ENCODE results near the gene SEC22A.

Gene SEC22A

DNA sequence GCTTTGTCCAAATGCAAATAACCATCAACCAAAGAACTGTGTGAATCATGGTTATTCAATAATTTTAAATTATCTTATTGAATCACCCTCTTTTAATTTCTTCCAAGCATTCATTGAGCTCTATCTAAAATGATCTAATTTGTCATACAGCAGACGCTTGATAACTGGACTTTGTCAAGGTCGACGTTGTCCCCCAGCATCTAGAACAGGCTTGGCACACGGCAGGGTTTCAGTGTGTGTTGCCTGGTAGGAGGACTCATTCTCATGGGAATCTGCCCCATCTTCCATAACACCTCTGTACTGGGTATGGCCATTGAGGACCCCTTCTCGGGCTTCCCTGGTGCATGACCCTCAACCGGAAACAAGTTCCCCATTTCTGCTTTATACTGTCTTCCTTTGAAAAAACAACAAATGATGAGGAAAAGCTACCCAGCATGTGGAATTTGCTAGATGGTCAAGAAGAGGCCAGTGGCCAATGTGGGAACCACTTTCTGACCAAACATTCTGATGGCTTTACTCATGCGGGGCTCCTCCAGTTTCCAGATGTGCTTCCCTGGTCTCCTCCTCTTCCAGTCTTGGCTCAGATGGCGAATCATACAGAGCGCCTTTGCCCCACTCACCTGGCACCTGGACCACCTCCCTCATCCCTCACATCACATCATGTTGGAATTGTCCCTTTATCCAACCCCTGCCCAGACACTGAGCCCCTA lies 41.7 kb upstream of the SEC22A start:
- no peak overlapping the region for H3K4me3 ChIP-seq (ENCODE audit: low read length)
- H3K27ac ChIP-seq (ENCODE audit: low read depth, low read length) = no peak overlapping the region
- no peaks in the 10 kb centered on the region for H3K4me1 ChIP-seq (ENCODE audit: control insufficient read depth, insufficient read depth, low read length)
- no peak overlapping the region for H3K9ac ChIP-seq (ENCODE audit: low read length)
- H3K27me3 ChIP-seq (ENCODE audit: control insufficient read depth, insufficient read depth, low read length) = no peaks in the 10 kb centered on the region
- H3K36me3 ChIP-seq (ENCODE audit: control insufficient read depth, insufficient read depth, low read length) = peaks cover 21% of the 10 kb centered on the region

DNA sequence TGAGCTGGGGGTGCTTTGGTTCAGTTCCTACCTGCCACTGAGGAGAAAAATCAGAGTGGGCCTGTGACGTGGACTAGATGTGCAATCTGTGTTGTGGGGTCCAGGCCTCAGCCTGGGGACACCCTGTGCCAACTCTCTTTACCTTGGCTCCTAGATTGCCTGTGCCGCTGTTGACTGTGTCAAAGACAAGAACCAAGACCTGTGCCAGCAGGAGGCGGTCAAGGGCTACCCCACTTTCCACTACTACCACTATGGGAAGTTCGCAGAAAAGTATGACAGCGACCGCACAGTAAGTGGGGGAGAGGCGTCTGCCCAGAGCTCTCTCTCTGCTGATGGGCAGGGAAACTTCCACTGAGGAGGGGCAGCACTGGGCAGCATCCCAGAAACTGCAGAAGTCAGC lies 40.6 kb upstream of the SEC22A start:
- Histone ChIP-seq H3K27me3 (ENCODE audit: control insufficient read depth, insufficient read depth, low read length) (no peaks in the 10 kb centered on the region), H3K36me3 (ENCODE audit: control insufficient read depth, insufficient read depth, low read length) (peaks cover 21% of the 10 kb centered on the region), H3K4me3 (ENCODE audit: low read length) (no peak overlapping the region), H3K9ac (ENCODE audit: low read length) (no peak overlapping the region), H3K27ac (ENCODE audit: low read depth, low read length) (no peak overlapping the region), H3K4me1 (ENCODE audit: control insufficient read depth, insufficient read depth, low read length) (no peaks in the 10 kb centered on the region)

DNA sequence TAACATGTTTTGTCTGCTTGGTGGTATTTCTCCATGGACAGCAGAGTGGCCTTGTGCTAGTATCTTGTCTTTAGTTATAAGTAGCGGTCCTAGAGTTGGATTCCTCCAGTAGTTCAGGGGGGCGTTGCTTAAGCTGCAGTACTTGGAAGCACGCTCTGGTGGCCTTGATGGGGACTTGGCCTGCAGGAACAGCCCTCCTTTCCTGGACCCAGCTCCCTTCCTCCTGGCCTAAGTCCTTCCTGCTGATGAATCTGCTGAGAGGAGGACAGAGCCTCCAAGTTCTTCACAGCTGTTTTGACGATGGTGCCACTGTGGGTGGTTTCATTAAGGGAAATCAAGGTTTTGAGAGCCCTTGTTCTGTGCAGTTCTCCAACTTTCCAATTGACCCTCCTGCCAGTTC lies 38.6 kb upstream of the SEC22A start:
- H3K36me3 ChIP-seq (ENCODE audit: control insufficient read depth, insufficient read depth, low read length) = peaks cover 18% of the 10 kb centered on the region

DNA sequence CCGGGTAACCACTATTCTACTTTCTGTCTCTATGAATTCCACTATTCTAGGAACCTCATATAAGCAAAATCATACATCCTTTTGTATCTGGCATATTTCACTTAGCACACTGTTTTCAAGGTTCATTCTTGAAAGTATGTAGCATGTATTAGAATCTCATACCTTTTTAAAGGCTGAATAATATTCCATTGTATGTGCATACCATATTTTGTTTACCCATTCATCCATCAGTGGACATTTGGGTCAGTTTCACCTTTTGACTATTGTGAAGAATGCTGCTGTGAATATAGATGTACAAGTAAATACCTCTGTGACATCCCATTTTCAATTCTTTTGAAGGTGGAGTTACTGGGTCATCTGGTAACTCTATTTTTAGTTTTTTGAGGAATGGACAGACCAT lies 36.6 kb upstream of the SEC22A start:
- H3K27ac ChIP-seq (ENCODE audit: low read depth, low read length) = no peak overlapping the region
- no peak overlapping the region for H3K9ac ChIP-seq (ENCODE audit: low read length)
- H3K4me3 ChIP-seq (ENCODE audit: low read length) = no peak overlapping the region
- peaks cover 18% of the 10 kb centered on the region for H3K36me3 ChIP-seq (ENCODE audit: control insufficient read depth, insufficient read depth, low read length)
- H3K4me1 ChIP-seq (ENCODE audit: control insufficient read depth, insufficient read depth, low read length) = peaks cover 4% of the 10 kb centered on the region
- no peaks in the 10 kb centered on the region for H3K27me3 ChIP-seq (ENCODE audit: control insufficient read depth, insufficient read depth, low read length)

More for the DNA sequence above, 38.6 kb upstream of the SEC22A start:
- Histone ChIP-seq H3K9ac (ENCODE audit: low read length) (no peak overlapping the region), H3K27ac (ENCODE audit: low read depth, low read length) (no peak overlapping the region), H3K4me1 (ENCODE audit: control insufficient read depth, insufficient read depth, low read length) (no peaks in the 10 kb centered on the region), H3K27me3 (ENCODE audit: control insufficient read depth, insufficient read depth, low read length) (no peaks in the 10 kb centered on the region), H3K4me3 (ENCODE audit: low read length) (no peak overlapping the region)

DNA sequence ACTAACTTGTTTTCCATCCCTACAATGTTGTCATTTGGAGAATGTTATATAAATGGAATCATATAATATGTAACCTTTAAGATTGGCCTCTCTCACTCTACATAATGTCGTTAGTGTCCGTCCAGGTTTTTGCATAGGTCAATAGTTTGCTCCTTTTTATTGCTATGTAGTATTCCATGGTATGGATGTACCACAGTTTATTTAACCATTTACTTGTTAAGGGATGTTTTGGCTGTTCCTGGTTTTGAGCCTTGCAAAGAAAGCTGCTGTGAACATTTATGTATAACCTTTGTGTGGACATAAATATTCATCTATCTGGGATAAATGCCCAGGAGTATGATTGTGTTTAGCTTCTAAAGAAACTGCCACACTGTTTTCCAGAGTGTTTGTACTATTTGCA lies 34.1 kb upstream of the SEC22A start:
- Histone ChIP-seq H3K4me3 (ENCODE audit: low read length) (no peak overlapping the region), H3K36me3 (ENCODE audit: control insufficient read depth, insufficient read depth, low read length) (peaks cover 11% of the 10 kb centered on the region), H3K27ac (ENCODE audit: low read depth, low read length) (no peak overlapping the region), H3K27me3 (ENCODE audit: control insufficient read depth, insufficient read depth, low read length) (no peaks in the 10 kb centered on the region), H3K9ac (ENCODE audit: low read length) (no peak overlapping the region), H3K4me1 (ENCODE audit: control insufficient read depth, insufficient read depth, low read length) (peaks cover 4% of the 10 kb centered on the region)

DNA sequence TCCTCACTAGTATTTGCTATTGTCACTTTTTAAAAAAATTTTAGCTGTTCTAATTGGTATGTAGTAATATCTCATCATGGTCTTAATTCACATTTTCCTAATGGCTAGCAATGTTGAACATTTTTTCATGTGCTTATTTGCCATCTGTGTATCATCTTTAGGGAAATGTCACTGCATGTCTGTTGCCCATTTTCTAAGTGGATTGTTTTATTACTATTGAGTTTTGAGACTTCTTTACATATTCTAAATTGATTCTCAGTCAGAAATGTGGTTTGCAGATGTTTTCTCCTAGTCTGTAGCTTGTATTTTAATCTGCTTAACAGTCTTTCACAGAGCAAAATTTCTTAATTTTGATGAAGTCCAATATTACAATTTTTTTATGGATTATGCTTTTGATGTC lies 33.6 kb upstream of the SEC22A start:
- H3K4me1 ChIP-seq (ENCODE audit: control insufficient read depth, insufficient read depth, low read length) = peaks cover 4% of the 10 kb centered on the region
- peaks cover 11% of the 10 kb centered on the region for H3K36me3 ChIP-seq (ENCODE audit: control insufficient read depth, insufficient read depth, low read length)
- H3K27me3 ChIP-seq (ENCODE audit: control insufficient read depth, insufficient read depth, low read length) = no peaks in the 10 kb centered on the region
- no peak overlapping the region for H3K9ac ChIP-seq (ENCODE audit: low read length)
- H3K27ac ChIP-seq (ENCODE audit: low read depth, low read length) = no peak overlapping the region
- H3K4me3 ChIP-seq (ENCODE audit: low read length) = no peak overlapping the region

DNA sequence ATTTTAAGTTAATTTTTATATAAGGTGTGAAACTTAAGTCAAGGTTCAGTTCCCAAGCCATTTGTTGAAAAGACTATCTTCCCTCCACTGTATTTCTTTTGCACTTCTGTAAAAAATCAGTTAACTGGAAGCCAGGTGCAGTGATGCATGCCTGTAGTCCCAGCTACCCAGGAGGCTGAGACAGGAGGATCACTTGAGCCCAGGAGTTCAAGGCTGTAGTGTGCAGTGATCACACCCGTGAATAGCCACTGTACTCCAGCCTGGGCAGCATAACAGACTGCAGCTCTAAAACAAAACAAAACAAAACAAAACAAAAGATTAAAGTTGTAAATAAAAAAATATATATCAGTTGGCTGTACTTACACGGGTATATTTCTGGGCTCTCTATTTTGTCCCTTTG lies 33.1 kb upstream of the SEC22A start:
- H3K4me3 ChIP-seq (ENCODE audit: low read length) = no peak overlapping the region
- H3K27me3 ChIP-seq (ENCODE audit: control insufficient read depth, insufficient read depth, low read length) = no peaks in the 10 kb centered on the region
- H3K4me1 ChIP-seq (ENCODE audit: control insufficient read depth, insufficient read depth, low read length) = peaks cover 4% of the 10 kb centered on the region
- H3K27ac ChIP-seq (ENCODE audit: low read depth, low read length) = no peak overlapping the region
- no peak overlapping the region for H3K9ac ChIP-seq (ENCODE audit: low read length)
- H3K36me3 ChIP-seq (ENCODE audit: control insufficient read depth, insufficient read depth, low read length) = peaks cover 9% of the 10 kb centered on the region

DNA sequence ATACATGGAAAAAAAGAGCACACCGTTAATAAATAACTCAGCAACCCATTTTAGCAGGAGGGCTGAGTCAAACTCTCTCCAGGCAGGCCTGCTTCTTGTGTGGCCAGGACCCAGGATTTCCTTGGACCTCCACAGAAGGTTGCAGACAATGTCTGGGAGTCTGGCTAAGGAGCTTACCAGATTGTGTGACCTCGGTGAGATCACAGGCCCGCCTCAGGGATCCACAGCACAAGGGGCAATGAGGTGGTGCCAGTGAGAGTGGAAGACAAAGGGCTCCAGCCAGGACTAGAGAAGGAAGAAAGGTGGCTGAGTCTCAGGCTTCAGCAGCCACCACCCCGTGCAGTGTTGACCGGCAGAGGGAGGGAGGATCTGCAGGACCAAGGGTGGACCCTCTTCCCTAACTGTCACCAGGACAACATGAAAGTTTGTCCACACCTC lies 32.2 kb upstream of the SEC22A start:
- Histone ChIP-seq H3K4me1 (ENCODE audit: control insufficient read depth, insufficient read depth, low read length) (peaks cover 4% of the 10 kb centered on the region), H3K27ac (ENCODE audit: low read depth, low read length) (peak overlapping the region; percentile 50), H3K36me3 (ENCODE audit: control insufficient read depth, insufficient read depth, low read length) (peaks cover 5% of the 10 kb centered on the region), H3K4me3 (ENCODE audit: low read length) (no peak overlapping the region), H3K9ac (ENCODE audit: low read length) (no peak overlapping the region), H3K27me3 (ENCODE audit: control insufficient read depth, insufficient read depth, low read length) (no peaks in the 10 kb centered on the region)

DNA sequence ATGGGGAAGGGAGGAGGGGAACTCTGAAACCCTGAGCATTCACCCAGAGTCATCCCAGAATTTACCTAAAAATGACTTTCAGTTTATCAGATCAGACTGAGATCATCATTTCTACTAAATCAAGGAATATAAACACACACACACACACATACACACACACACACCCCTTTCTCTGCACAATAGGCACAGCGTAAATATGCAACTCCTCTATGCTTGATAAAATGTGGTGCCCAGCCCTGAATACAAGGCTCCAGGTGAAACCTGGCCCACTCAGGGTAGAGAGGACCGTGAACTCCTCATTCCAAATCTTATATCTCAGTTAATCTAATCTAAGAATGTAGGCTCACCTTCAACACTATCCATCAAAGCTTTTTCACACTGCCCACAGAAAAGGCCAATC lies 31.8 kb upstream of the SEC22A start:
- peaks cover under 1% of the 10 kb centered on the region for H3K36me3 ChIP-seq (ENCODE audit: control insufficient read depth, insufficient read depth, low read length)
- peaks cover 4% of the 10 kb centered on the region for H3K4me1 ChIP-seq (ENCODE audit: control insufficient read depth, insufficient read depth, low read length)
- no peaks in the 10 kb centered on the region for H3K27me3 ChIP-seq (ENCODE audit: control insufficient read depth, insufficient read depth, low read length)
- H3K4me3 ChIP-seq (ENCODE audit: low read length) = no peak overlapping the region
- no peak overlapping the region for H3K9ac ChIP-seq (ENCODE audit: low read length)
- no peak overlapping the region for H3K27ac ChIP-seq (ENCODE audit: low read depth, low read length)

DNA sequence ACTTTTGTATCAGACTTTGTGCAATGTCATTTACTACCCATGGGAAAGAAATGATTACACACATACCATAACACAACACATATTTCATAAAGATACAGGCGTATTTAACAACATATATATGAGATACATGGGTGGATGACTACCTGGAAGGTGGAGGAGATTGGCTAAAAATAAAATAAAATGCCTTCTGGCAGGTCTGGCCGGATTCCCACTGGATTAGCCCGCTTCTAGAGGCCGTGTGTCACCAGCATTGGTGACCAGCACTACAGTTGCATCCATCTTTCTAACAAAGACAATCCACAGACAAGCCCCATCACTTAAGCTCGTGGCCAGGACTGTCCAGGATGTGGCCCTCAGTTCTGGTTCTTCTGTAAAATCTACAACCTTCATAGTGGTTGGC lies 21.0 kb upstream of the SEC22A start:
- H3K36me3 ChIP-seq (ENCODE audit: control insufficient read depth, insufficient read depth, low read length) = no peaks in the 10 kb centered on the region
- no peak overlapping the region for H3K9ac ChIP-seq (ENCODE audit: low read length)
- no peaks in the 10 kb centered on the region for H3K27me3 ChIP-seq (ENCODE audit: control insufficient read depth, insufficient read depth, low read length)
- H3K27ac ChIP-seq (ENCODE audit: low read depth, low read length) = no peak overlapping the region
- no peak overlapping the region for H3K4me3 ChIP-seq (ENCODE audit: low read length)
- no peaks in the 10 kb centered on the region for H3K4me1 ChIP-seq (ENCODE audit: control insufficient read depth, insufficient read depth, low read length)

DNA sequence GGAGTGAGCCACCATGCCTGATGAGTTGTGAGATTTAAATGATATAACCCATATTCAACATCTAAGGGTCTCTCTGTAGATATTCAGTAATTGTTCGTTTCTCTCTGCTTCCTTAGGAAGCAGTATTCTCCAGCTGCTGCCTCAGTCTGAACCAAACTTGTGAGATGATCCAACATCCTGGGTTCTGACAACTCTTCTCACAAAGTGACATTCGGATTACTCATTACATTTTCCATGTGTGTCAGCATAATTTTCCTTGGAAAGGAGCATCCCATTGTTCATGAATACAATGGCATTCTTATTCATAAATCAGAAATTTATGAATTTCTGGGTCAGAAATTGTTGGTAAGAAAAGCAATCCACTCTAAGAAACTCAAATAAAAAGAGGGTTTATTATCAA lies 15.0 kb upstream of the SEC22A start:
- Histone ChIP-seq H3K4me3 (ENCODE audit: low read length) (no peak overlapping the region), H3K27me3 (ENCODE audit: control insufficient read depth, insufficient read depth, low read length) (no peaks in the 10 kb centered on the region), H3K36me3 (ENCODE audit: control insufficient read depth, insufficient read depth, low read length) (no peaks in the 10 kb centered on the region), H3K27ac (ENCODE audit: low read depth, low read length) (no peak overlapping the region), H3K9ac (ENCODE audit: low read length) (no peak overlapping the region), H3K4me1 (ENCODE audit: control insufficient read depth, insufficient read depth, low read length) (no peaks in the 10 kb centered on the region)

DNA sequence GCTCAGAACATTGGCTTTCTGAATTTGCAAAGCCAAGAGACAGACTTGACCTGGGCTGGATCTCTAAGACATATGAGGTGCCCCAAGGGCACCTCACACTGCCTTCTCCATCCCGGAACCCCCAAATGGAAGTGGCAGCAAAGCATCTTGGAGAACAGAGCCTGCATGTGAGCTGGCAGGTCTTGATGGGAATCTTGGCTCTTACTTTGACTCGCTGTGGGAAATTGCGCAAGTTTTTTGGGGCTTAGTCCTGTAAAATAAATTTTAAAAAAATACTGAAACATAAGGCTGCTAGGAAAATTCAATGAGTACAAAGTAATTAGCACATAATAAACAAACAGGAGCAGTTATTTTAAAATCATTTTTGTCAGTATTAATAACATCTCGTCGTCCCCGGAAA lies 13.7 kb upstream of the SEC22A start:
- H3K27ac ChIP-seq (ENCODE audit: low read depth, low read length) = no peak overlapping the region
- no peak overlapping the region for H3K4me3 ChIP-seq (ENCODE audit: low read length)
- H3K9ac ChIP-seq (ENCODE audit: low read length) = no peak overlapping the region
- H3K27me3 ChIP-seq (ENCODE audit: control insufficient read depth, insufficient read depth, low read length) = no peaks in the 10 kb centered on the region
- H3K36me3 ChIP-seq (ENCODE audit: control insufficient read depth, insufficient read depth, low read length) = no peaks in the 10 kb centered on the region
- no peaks in the 10 kb centered on the region for H3K4me1 ChIP-seq (ENCODE audit: control insufficient read depth, insufficient read depth, low read length)

DNA sequence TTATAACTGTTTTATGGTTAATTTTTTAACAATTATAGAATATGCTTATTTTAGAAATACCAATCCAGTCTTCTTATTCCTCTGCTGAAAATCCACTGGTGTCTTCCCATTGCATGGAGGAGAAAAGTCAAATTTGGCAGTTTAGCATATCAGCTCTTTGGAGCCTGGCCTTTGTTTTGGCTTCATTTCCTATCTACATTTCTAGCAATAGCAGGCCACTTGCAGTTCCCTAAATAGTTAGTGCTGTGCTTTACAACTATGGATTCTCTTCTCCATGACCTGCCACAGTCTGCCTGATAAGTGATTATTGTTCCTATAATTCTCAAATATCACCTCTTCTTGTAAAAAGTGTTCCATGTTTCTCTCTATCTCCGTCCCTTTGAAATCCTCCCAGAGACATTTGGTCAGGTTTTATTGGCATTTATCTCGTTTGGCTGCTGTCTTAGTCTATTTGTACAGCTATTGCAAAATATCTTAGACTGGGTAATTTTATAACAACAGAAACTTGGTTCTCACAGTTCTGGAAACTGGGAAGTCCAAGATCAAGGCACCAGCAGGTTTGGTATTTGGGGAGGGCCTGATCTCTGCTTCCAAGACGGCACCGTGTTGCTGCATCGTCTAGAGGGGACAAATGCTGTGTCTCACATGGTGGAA lies 8.2 kb upstream of the SEC22A start:
- no peaks in the 10 kb centered on the region for H3K36me3 ChIP-seq (ENCODE audit: control insufficient read depth, insufficient read depth, low read length)
- no peak overlapping the region for H3K4me3 ChIP-seq (ENCODE audit: low read length)
- H3K27ac ChIP-seq (ENCODE audit: low read depth, low read length) = no peak overlapping the region
- H3K9ac ChIP-seq (ENCODE audit: low read length) = no peak overlapping the region
- H3K4me1 ChIP-seq (ENCODE audit: control insufficient read depth, insufficient read depth, low read length) = no peaks in the 10 kb centered on the region
- no peaks in the 10 kb centered on the region for H3K27me3 ChIP-seq (ENCODE audit: control insufficient read depth, insufficient read depth, low read length)
